Astrocyte of the hippocampus (primary cell): ENCODE measurements around the gene CXCL17.

ENCODE experiments used
- DNase-seq: peaks from one replicate; pipeline ENCODE4 v3.0.0; 2011; ENCODE audit warnings: low read depth, low spot score

Gene CXCL17

DNA sequence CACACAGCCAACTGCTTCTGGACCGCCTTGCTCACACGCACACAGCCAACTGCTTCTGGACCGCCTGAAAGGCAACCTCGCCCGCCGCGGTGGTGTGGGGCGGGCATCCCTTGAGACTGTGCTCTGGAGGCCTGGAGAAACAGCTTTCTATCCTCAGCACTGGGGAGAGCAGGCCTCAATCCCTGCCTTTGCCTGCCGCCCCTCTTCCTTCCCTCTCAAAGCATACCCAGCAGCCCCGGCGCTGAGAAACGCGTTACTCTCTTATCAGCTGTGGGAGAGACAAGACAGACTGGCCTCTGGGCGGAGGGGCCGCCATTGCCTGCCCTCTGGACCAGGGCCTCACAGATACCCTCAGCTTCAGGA, 18.4 kb downstream of the CXCL17 start:
- no peak for DNase-seq

- DNase-seq, result peak; percentile 94
These were observed 19.0 kb downstream of the CXCL17 start for GRCh38 chr19:42423462-42424344.

GRCh38 chr19:42422901-42423461, 19.8 kb downstream of the CXCL17 start:
- DNase-seq, result no peak

GRCh38 chr19:42422092-42422900, 20.4 kb downstream of the CXCL17 start:
- no peak for DNase-seq

DNA sequence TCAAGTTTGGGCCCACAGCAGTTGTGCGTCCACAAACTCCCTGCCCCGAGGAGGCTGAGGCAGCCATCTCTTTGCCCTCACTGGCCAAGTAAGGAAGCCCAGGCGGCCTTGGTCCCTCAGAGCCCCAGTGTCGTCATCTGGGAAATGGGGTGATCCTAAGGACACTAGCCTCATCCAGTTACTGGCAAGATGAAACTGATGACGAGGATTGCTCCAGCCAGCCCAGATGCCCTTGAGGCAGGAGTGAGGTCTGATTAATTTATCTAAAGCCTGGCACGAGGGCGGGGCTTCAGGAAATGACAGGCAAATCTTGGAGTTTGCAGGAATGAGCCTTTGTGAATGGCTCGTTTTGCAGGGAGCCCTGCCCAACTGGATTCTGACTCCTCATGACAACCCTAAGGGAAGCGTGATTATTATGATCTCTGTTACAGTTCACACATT, 21.1 kb downstream of the CXCL17 start:
- DNase-seq, result no peak

DNA sequence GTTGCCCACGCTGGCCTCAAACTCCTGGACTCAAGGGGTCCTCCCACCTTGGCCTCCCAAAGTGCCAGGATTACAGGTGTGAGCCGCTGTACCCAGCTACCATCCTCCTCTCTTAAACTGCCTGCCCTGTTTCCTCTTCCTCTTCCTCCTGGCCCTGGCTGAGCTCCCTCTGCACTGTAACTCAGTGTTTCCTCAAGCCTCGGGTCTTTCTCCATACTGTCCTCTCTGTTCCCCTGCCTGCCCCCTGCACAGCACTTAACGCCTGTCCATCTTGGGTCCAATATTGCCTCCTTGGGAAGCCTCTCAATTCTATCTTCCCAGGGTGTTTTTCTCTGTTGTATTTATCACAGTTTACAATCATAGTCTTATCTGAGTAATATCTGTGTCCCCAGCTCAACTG, 21.6 kb downstream of the CXCL17 start:
- DNase-seq, result no peak

DNA sequence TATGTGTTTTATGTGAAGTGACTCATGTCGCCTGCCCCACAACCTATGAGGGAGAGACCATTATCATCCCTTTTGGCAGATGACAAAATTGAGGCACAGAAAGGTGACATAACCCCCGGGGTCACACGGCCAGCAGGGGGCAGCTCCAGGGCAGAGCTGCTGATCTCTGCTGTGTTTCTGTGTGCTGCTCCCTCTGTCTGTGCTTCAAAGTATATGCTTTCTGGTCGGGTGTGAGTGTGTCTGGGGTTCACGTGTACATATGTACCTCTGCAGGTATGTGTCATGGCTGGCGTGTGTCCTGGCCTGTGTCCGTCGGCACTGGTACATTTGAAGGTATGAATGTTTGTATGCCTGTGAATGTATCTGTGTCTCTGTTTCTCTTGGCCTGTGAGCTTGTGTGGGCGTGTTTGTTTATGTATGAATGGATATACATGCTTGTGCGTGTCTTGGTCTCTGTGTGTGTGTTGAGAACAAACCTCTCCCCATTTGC, 22.6 kb downstream of the CXCL17 start:
- peak; percentile 33 for DNase-seq

DNA sequence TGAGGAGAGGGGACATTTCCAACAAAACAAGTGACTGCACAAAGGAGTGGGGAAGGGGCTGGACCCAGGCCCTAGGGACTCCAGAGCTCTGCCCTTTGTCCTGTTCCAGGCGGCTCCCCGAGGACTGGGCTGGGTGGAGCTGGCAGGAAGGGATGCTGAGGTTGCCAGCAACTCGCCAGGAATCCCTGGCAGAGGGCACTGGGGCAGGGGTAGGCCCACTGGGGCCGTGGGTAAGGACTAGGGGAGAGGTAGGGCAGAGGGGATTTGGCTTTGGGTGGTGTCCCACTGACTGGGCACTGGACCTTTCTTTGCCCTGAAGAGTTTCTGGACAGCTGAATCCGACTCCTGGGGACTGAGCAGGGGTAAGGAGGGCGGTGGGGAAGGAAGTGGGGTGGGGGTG, 23.4 kb downstream of the CXCL17 start:
- DNase-seq, result no peak

GRCh38 chr19:42412661-42413076, 30.1 kb downstream of the CXCL17 start:
- no peak for DNase-seq

DNA sequence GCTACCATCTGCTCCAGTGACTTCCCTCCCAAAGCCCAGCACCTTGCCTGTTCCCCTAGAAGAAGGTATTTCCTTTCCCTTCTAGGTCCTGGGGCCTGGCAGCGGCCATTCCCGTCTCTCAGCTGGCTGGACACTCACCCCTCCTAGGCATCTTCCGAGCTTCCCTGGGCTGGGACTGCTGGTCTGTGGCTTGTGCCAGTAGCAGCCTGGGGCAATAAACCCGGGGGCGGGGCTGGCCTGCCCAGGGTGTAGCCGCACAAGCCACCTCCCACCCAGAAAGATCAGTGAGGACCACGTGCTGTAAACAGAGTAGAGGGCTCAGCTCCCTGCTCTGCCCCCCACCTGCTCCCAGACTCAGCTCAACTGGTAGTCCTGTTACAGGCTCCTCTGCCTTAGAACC, 30.5 kb downstream of the CXCL17 start:
- peak; percentile 22 for DNase-seq

- DNase-seq, result no peak
These were observed 31.1 kb downstream of the CXCL17 start for GRCh38 chr19:42411581-42412178.

- DNase-seq, result no peak
These were observed 32.4 kb downstream of the CXCL17 start for GRCh38 chr19:42410371-42410770.

DNA sequence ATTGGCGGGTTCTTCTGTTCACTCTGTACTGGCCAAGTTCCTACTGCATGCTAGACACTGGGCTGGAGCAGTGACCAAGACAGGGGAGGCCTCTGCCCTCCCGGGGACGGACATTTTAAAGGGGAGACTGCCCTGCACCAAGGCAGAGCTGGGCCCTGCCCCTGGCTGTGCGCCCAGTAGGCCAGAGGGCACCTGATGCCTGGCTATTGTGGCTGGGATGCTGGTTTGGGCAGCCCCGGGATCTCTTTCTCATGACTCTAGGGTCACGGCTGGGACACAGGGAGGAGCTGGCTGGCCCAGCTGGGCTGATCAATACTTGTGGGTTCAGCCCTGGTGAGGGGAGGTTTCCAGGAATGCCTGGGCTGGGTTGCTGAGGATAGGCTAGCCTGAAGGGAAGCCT, 33.3 kb downstream of the CXCL17 start:
- DNase-seq, result peak; percentile 61

- DNase-seq, result no peak
These were observed 35.0 kb downstream of the CXCL17 start for GRCh38 chr19:42407816-42408175.

DNA sequence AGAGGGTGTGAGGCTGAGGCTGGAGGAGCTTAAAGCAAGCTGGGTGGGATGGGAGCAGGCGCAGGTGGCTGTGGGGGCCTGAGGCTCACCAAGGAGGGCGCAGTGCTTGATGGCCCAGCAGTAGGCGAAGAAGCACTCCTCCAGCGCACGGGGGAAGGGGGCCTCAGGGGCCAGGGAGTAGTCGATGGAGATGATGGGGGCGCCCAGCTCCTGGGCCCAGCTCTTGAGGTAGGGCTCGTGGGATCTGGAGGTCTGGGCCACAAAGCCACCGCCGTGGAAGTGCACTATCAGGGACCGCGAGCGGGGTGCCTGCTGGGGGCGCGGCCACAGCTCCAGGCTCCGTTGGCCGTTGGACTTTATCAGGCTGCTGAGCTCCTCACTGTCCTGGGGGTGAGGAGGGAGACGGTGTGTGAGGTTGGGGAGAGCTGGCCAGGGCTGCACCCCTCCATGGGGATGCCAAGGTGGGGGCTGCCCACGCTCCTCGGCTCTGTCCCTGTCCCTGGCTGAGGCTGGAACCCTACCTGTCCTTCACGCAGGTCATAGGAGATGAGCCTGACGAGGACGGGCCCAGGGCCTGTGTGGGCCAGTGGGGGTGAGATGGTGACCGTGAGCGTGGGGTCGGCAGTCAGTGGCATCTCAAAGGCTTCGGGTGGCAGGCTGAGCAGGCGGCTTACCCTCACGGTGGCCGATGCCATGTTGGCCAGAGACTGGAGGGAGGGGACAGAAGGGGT, 35.5 kb downstream of the CXCL17 start:
- no peak for DNase-seq

GRCh38 chr19:42406111-42406510, 36.6 kb downstream of the CXCL17 start:
- no peak for DNase-seq

DNA sequence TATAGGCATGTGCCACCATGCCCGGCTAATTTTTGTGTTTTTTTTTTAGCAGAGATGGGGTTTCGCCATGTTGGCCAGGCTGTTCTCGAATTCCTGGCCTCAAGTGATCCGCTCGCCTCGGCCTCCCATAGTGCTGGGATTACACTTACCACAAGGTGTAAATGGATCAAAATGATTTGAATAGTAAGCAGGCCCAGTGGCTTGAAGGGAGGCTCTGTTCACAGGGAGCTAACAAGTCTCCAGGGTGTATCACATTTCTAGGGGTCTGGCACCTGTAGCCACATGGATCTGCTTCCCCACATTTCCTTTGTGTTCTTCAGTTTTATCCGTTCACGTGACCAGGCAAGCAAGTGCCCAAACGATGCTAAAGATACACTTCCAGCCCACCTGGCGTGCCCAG, 39.2 kb downstream of the CXCL17 start:
- DNase-seq, result no peak

GRCh38 chr19:42402376-42403116, 40.2 kb downstream of the CXCL17 start:
- DNase-seq, result peak; percentile 19

GRCh38 chr19:42401365-42402303, 41.1 kb downstream of the CXCL17 start:
- DNase-seq, result peak; percentile 88
